BLaER1 (cell line): Measurements from ENCODE around the gene BACH2.

Experiments used
- H3K27ac ChIP-seq: shearing (Covaris generic); formaldehyde crosslinking; 2 replicates; pipeline ENCODE4 v1.8.1; 2022
- H3K27me3 ChIP-seq: shearing (Covaris generic); formaldehyde crosslinking; 2 replicates; pipeline ENCODE4 v1.8.1; 2022
- H3K36me3 ChIP-seq: shearing (Covaris generic); formaldehyde crosslinking; 2 replicates; pipeline ENCODE4 v1.8.1; 2022
- H3K4me1 ChIP-seq: shearing (Covaris generic); formaldehyde crosslinking; 2 replicates; pipeline ENCODE4 v1.8.1; 2022
- H3K4me2 ChIP-seq: shearing (Covaris generic); formaldehyde crosslinking; 2 replicates; pipeline ENCODE4 v1.8.1; 2022
- H3K4me3 ChIP-seq: shearing (Covaris generic); formaldehyde crosslinking; 2 replicates; pipeline ENCODE4 v1.8.1; 2022
- H3K9ac ChIP-seq: shearing (Covaris generic); formaldehyde crosslinking; 2 replicates; pipeline ENCODE4 v1.8.1; 2022
- H3K9me3 ChIP-seq: shearing (Covaris generic); formaldehyde crosslinking; 2 replicates; pipeline ENCODE4 v1.8.1; 2022
- H4K20me1 ChIP-seq: shearing (Covaris generic); formaldehyde crosslinking; 2 replicates; pipeline ENCODE4 v1.8.1; 2022
- Cebpa-rat ChIP-seq: shearing (Covaris generic); IDR thresholded peaks from 2 replicates; pipeline ENCODE4 v1.8.1; 2022

Gene BACH2

DNA sequence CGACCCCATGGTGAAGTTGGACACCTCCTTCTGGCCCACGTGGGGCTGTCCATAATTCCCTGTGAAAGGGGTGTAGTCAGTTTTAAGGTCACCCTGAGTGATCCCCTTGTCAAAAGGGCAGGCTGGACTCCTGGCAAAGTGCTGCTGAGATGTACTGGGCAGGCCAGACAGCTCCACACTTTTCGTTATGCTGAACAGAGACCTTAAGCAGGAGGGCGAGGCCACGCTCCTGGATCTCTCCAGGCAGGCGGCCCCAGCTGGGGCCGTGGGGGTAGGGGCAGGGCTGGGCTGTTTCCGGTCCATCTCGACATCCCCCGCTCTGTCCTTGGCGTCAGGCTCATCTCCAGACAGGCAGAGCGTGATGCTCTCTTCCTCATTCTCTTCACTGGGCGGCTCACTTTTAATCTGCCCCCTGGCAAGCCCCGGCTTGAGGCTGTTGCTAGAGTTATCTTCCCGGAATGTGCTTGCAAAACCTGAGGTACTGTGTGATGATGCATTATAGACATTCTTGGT is 345.7 kb downstream of the BACH2 start:
- Histone ChIP-seq H3K27me3 (no peaks in the 10 kb centered on the region), H3K36me3 (peaks cover 53% of the 10 kb centered on the region), H3K4me2 (no peak overlapping the region), H3K4me1 (peaks cover 42% of the 10 kb centered on the region), H4K20me1 (peaks cover 92% of the 10 kb centered on the region), H3K27ac (no peak overlapping the region), H3K9me3 (no peaks in the 10 kb centered on the region), H3K4me3 (no peak overlapping the region), H3K9ac (no peak overlapping the region)
- TF ChIP-seq Cebpa-rat = no peak

DNA sequence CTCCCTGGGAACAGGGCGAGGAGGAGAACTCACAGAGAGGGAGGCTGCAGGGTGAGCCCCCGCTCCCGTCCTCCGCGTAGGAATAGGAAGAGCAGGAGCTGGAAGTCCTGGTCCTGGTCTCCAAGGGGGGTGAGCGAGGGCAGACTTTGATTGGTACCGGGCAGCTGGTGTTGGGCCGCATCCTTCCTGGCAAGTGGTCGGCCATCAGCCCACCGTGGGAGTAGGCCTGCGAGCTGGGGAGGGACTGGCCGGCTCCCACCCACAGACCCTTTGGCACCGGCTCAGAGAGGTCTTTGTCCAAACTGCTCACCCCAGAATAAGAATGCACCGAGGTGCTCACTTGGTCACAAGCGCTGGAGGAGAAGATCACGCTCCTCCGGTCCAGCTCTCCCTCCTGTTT is 346.2 kb downstream of the BACH2 start:
- Histone ChIP-seq H3K27me3 (no peaks in the 10 kb centered on the region), H3K27ac (no peak overlapping the region), H3K36me3 (peaks cover 55% of the 10 kb centered on the region)

DNA sequence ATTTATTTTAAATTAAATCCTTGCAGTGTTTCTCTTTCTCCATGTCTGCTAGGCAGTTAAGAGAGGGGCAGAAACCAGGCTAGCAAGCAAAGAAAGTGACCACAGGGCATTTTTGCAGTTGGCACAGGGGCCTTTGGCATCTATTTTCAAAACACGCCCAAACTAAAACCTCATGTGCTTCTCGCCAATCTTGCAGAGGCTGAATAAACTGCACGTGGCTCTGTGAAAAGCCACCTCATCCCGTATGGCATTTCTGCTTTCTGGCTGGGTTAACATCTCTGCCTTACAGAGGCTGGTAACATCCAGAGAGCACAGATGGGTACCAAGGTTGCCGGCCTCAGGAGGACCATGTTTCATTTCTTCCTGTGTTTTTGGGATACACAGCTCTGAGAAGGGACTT is 347.8 kb downstream of the BACH2 start:
- H3K27me3 ChIP-seq = no peaks in the 10 kb centered on the region
- no peak overlapping the region for H3K4me2 ChIP-seq
- no peak overlapping the region for H3K4me3 ChIP-seq
- peaks cover 22% of the 10 kb centered on the region for H3K4me1 ChIP-seq
- TF ChIP-seq Cebpa-rat = no peak
- no peak overlapping the region for H3K27ac ChIP-seq
- H4K20me1 ChIP-seq = peaks cover 92% of the 10 kb centered on the region
- H3K9ac ChIP-seq = no peak overlapping the region
- no peaks in the 10 kb centered on the region for H3K9me3 ChIP-seq
- peaks cover 62% of the 10 kb centered on the region for H3K36me3 ChIP-seq

More for the DNA sequence above, 346.2 kb downstream of the BACH2 start:
- no peak for TF ChIP-seq Cebpa-rat
- Histone ChIP-seq H3K4me2 (no peak overlapping the region), H3K9me3 (no peaks in the 10 kb centered on the region), H3K4me1 (peaks cover 37% of the 10 kb centered on the region), H3K9ac (no peak overlapping the region), H3K4me3 (no peak overlapping the region), H4K20me1 (peaks cover 91% of the 10 kb centered on the region)

DNA sequence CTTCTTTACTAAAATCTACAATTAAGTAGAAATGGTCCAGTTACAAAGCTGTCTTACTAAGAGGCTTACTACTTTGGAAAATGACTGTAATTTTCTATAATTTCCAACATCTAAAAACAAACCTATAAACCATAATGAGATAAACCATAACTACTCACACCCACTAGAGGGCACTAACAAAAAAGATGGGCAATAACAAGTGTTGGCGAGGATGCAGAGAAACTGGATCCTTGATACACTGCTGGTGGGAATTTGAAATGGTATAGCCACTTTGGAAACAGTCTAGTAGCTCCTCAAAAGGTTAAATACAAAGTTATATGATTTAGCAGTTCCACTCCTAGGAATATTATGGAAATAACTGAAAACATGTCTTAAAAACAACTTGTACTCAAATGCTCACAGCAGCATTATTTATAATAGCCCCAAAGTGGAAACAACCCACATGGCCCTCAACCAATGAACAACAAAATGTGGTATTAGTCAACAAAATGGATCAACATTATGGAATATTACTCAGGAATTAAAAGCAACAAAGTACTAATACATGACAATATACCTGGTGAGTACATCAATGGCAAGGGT is 351.7 kb downstream of the BACH2 start:
- H3K4me3 ChIP-seq = no peak overlapping the region
- H3K4me2 ChIP-seq = no peak overlapping the region
- no peak overlapping the region for H3K9ac ChIP-seq
- H3K4me1 ChIP-seq = no peaks in the 10 kb centered on the region
- no peaks in the 10 kb centered on the region for H3K9me3 ChIP-seq
- peaks cover 57% of the 10 kb centered on the region for H3K36me3 ChIP-seq
- H3K27ac ChIP-seq = no peak overlapping the region
- H3K27me3 ChIP-seq = no peaks in the 10 kb centered on the region
- TF ChIP-seq Cebpa-rat = no peak
- peaks cover 92% of the 10 kb centered on the region for H4K20me1 ChIP-seq

DNA sequence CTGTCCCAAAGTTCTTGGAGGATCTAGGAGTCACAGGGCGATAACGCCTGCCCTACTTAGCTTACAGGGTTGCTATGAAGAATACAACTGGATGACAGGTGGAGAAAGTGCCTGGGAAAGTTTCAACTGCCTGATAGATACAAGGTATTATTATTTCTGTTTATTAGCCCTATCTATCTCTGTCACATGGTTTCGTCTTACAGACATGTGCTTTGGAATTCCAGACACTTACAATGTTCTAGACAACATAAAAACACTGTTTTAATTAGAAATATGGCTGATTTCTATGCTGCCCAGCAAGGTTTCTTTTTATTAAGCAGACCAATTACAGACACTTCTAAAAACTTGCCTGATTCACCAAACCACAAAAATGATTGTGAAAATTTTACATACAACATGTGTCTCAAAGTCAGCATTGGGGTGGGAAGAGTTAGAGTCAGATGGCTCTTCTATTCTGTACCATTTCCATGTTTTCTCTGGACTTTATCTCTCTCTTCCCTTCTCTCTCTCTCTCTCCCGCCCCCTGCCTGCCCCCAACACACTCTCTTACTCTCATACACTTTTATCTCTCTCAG is 352.4 kb downstream of the BACH2 start:
- Histone ChIP-seq H3K36me3 (peaks cover 51% of the 10 kb centered on the region), H3K4me3 (no peak overlapping the region), H3K27ac (no peak overlapping the region), H3K4me2 (no peak overlapping the region), H3K9ac (no peak overlapping the region), H3K27me3 (no peaks in the 10 kb centered on the region), H3K9me3 (no peaks in the 10 kb centered on the region), H3K4me1 (no peaks in the 10 kb centered on the region), H4K20me1 (peaks cover 93% of the 10 kb centered on the region)
- no peak for TF ChIP-seq Cebpa-rat

DNA sequence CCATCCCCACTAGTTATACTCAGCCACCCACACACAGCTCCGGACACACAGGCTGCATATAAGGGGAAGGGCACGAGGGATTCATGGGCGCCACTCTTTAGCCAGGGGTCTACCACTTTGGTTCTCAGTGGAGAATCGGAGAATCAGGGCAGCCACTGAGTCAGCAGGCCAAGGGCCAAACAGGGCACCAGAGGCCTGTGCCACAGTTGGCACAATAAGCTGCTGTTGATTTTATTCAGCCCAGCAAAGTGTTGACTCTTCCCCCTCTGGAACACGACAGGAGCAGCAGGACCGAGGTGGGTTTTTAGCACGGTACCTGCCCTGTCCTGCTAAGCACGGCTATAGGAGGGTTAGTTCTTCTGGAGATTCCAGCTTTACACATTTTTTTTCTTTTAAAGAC is 354.0 kb downstream of the BACH2 start:
- H3K27me3 ChIP-seq = no peaks in the 10 kb centered on the region
- no peak overlapping the region for H3K4me2 ChIP-seq
- no peak overlapping the region for H3K4me3 ChIP-seq
- no peak for TF ChIP-seq Cebpa-rat
- H4K20me1 ChIP-seq = peaks cover 85% of the 10 kb centered on the region
- no peak overlapping the region for H3K9ac ChIP-seq
- no peaks in the 10 kb centered on the region for H3K4me1 ChIP-seq
- peaks cover 50% of the 10 kb centered on the region for H3K36me3 ChIP-seq
- no peaks in the 10 kb centered on the region for H3K9me3 ChIP-seq
- H3K27ac ChIP-seq = no peak overlapping the region

DNA sequence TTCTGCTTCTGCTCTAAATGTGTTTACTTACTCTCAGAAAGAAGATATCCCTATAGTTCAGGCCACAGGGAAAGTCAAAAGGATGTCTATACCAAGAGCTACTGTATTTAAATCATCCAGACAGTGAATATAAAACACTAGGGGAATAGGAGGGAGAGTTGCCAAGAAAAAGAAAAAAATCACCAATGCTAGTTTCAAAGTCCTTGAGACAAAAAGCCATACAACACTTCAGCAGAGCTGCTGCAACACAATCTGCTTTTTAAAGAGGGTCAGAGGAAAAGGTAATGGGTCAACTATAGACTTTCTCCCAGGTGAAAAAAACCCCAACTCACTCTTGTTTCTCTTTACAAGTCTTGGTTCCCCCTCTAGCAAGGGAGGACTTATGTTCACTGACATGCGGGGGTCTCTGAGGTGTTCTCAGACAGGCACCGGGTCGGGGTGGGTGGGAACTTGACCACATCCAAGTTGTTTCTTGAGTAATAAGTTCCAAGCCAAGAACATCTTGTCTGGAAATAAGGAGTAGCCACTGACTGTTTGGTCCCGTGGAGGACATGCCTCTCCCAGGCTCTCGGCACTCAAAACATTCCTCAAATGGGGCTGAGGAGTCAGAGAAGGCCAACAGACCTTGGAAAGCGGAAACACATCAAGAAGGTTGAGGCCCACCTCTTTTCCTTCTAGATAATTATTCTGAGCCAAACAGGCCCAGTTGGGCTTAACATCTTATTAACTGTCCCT is 354.7 kb downstream of the BACH2 start:
- TF ChIP-seq Cebpa-rat = no peak
- peaks cover 88% of the 10 kb centered on the region for H4K20me1 ChIP-seq
- H3K9ac ChIP-seq = no peak overlapping the region
- no peaks in the 10 kb centered on the region for H3K9me3 ChIP-seq
- no peaks in the 10 kb centered on the region for H3K27me3 ChIP-seq
- no peaks in the 10 kb centered on the region for H3K4me1 ChIP-seq
- peaks cover 52% of the 10 kb centered on the region for H3K36me3 ChIP-seq
- H3K4me3 ChIP-seq = no peak overlapping the region
- H3K4me2 ChIP-seq = no peak overlapping the region
- H3K27ac ChIP-seq = no peak overlapping the region

DNA sequence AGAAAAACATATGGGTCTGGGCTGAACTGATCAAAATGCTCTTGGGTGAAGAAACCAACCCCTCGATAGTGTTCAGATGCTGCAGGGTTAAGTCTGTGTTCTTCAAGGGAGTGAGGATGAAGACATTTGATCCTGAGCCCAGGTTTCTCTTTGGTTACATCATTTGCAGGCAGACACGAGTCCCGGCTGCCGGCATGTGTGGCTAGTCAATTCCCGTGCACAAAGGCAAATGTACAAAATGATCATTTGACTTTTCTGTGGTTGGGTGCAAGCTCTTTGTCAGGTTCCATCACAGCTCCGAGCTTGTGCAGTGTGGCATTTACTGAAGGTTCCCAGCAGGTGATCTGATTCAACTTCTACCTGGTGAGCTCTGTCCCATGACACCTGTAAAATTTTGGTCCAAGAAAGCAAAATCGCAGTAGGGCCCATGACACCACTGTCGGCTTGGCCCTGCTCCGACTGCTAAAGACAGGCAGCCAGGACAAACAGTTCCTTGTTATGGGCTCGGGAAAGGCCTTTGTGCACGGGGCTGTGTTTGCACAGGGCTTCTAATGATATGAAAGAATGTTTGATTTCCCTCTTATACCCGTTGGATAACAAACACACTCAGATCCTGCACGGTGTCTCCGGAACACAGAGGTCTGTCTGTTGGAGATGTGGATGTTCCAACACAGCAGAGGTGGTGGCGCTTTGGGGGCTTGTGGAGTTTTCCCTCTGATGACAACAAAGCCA is 355.4 kb downstream of the BACH2 start:
- Histone ChIP-seq H3K9ac (no peak overlapping the region), H4K20me1 (peaks cover 88% of the 10 kb centered on the region), H3K4me3 (no peak overlapping the region), H3K27ac (no peak overlapping the region), H3K9me3 (no peaks in the 10 kb centered on the region), H3K36me3 (peaks cover 57% of the 10 kb centered on the region), H3K27me3 (no peaks in the 10 kb centered on the region), H3K4me1 (no peaks in the 10 kb centered on the region), H3K4me2 (no peak overlapping the region)
- TF ChIP-seq Cebpa-rat = no peak

DNA sequence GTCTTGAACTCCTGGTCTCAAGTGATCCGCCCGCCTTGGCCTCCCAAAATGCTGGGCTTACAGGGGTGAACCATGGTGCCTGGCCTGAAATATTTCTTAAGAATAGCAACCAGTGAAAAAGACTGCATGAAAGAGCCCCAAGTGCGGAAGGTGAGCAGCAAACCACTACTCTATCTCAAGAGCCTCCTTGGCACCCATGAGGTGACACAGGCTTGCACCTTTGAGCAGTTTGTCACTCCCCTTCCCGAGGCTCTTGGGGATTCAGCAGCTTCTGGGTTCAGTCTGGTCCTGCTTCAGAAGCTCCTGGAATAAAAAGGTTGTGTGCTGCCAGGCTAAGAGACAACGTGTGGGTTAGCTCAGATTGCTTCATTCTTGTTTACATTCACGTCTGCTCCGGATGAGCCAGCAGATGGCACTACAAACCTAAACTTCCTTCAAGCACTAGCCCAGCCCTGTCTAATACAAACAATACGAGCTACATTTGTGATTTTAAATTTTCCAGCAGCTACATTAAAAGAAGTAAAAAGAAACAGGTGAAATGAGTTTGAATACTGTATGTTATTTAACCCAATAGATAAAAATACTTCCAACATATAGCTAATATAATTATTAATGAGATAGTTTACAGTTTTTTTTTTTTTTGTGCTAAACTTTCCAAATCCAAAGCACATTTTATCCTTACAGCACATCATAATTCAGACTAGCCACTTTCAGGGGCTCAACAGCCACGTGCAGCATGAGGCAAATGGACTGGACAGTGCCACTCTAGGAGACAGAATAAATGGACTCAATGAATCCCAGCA is 356.2 kb downstream of the BACH2 start:
- Histone ChIP-seq H3K9ac (no peak overlapping the region), H3K9me3 (no peaks in the 10 kb centered on the region), H3K27me3 (no peaks in the 10 kb centered on the region), H3K27ac (no peak overlapping the region), H3K4me2 (no peak overlapping the region), H3K36me3 (peaks cover 61% of the 10 kb centered on the region), H3K4me3 (no peak overlapping the region), H3K4me1 (no peaks in the 10 kb centered on the region), H4K20me1 (peaks cover 90% of the 10 kb centered on the region)
- no peak for TF ChIP-seq Cebpa-rat
